Lower leg skin (tissue), 3 donors: ENCODE measurements around the gene NCOA3.

Source experiments
- POLR2A ChIP-seq, 2 donors: fragments of 450-650 bp; IDR thresholded peaks; one replicate each; pipeline ENCODE4 v1.6.1; 2016 to 2017; ENCODE audit warnings: antibody characterized with exemption in 2 of 2, mild to moderate bottlenecking in 1 of 2, moderate library complexity in 1 of 2
- TF ChIP-seq, protein P1 (sequence below), 3 donors: fragments of 450-650 bp; IDR thresholded peaks; one replicate each; pipeline ENCODE4 v1.5.1; 2016; ENCODE audit warnings: antibody characterized with exemption in 3 of 3, mild to moderate bottlenecking in 3 of 3, moderate library complexity in 2 of 3

DNA sequence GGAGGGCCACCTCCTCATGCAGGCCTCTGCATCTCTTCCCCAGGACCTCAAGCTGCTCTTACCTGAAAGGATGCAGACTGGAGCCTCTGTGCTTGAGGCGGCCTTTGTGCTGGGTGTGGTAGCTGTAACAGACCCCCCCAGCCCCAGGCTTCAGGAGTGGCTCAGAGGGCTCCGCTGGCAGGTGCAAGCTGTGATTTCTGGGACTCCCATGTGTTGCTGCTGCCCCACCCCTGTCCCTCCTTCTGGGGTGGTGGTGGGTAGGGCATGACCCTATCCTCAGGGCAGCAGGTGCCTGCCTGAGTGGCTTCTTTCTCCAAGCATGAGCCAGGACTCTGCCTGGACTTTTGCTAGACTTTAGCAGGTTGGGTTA, 162.4 kb downstream of the NCOA3 start:
- TF ChIP-seq, protein P1, sequence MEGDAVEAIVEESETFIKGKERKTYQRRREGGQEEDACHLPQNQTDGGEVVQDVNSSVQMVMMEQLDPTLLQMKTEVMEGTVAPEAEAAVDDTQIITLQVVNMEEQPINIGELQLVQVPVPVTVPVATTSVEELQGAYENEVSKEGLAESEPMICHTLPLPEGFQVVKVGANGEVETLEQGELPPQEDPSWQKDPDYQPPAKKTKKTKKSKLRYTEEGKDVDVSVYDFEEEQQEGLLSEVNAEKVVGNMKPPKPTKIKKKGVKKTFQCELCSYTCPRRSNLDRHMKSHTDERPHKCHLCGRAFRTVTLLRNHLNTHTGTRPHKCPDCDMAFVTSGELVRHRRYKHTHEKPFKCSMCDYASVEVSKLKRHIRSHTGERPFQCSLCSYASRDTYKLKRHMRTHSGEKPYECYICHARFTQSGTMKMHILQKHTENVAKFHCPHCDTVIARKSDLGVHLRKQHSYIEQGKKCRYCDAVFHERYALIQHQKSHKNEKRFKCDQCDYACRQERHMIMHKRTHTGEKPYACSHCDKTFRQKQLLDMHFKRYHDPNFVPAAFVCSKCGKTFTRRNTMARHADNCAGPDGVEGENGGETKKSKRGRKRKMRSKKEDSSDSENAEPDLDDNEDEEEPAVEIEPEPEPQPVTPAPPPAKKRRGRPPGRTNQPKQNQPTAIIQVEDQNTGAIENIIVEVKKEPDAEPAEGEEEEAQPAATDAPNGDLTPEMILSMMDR (IDR thresholded peaks at IDR 0.05), result no peak
- TF ChIP-seq POLR2A (IDR thresholded peaks at IDR 0.05), result no peak
